H1 (cell line): ENCODE results near the gene HOXB3. TPM values are rescaled to one million over a fixed set of nuclear protein-coding genes. Genes with fewer than 3 reads are reported as not detected.

Experiments used
- CTCF ChIA-PET: fragments of 300-600 bp; sonication (Branson Sonifier 250); formaldehyde crosslinking; loops from one replicate; lab custom pipeline; 2021; ENCODE audit not compliant: partially characterized antibody; lab: Charles Lee
- POLR2A ChIA-PET: fragments of 300-600 bp; sonication (Branson Sonifier 250); formaldehyde crosslinking; loops from one replicate; lab custom pipeline; 2021; ENCODE audit warnings: inconsistent platforms; ENCODE audit not compliant: partially characterized antibody; lab: Charles Lee
- DNase-seq, 2 experiments: peaks; one replicate each; pipeline versions ENCODE4 v3.0.0 to v3.0.0-alpha.2; 2010 to 2022; ENCODE audit warnings: low spot score in 2 of 2, low read depth in 1 of 2, mixed read lengths in 1 of 2
- FAIRE-seq: peaks from 2 replicates; lab custom pipeline; 2011; peaks lifted over from hg19 to GRCh38; lab: Jason Lieb, UNC
- H2AFZ ChIP-seq: 2 replicates; pipeline ENCODE4 v1.8.1; 2012; ENCODE audit warnings: low read length, inconsistent platforms
- H2AK5ac ChIP-seq: 2 replicates; pipeline ENCODE4 v1.6.1; 2013; ENCODE audit warnings: low read depth, low read length
- H2BK120ac ChIP-seq: replicated peaks from 2 replicates; pipeline ENCODE3; 2013; ENCODE audit warnings: low read depth, low read length, inconsistent platforms
- H2BK12ac ChIP-seq: 2 replicates; pipeline ENCODE4 v1.6.1; 2013; ENCODE audit warnings: low read depth, low read length
- H2BK15ac ChIP-seq: 2 replicates; pipeline ENCODE4 v1.6.1; 2013; ENCODE audit warnings: low read length
- H2BK20ac ChIP-seq: 2 replicates; pipeline ENCODE4 v1.6.1; 2013; ENCODE audit warnings: low read length
- H2BK5ac ChIP-seq: 2 replicates; pipeline ENCODE4 v1.6.1; 2013; ENCODE audit warnings: low read depth, low read length
- H3K14ac ChIP-seq: 2 replicates; pipeline ENCODE4 v1.6.1; 2013; ENCODE audit warnings: inconsistent platforms; ENCODE audit not compliant: insufficient read length
- H3K18ac ChIP-seq: 2 replicates; pipeline ENCODE4 v1.6.1; 2013; ENCODE audit warnings: low read length; ENCODE audit errors: extremely low read depth
- H3K23ac ChIP-seq: 2 replicates; pipeline ENCODE4 v1.6.1; 2013; ENCODE audit warnings: inconsistent platforms; ENCODE audit not compliant: insufficient read length
- H3K23me2 ChIP-seq: 2 replicates; pipeline ENCODE4 v1.6.1; 2013; ENCODE audit warnings: low read depth, low read length
- H3K27ac ChIP-seq: 2 replicates; pipeline ENCODE4 v1.6.1; 2011; ENCODE audit warnings: low read depth, low read length, inconsistent platforms
- H3K27me3 ChIP-seq, 4 experiments: replicated peaks in 1 of 4; 1 replicate in 1 of 4; 2 replicates in 3 of 4; pipeline versions ENCODE4 v1.6.1 to v1.8.1; 2011 to 2013; ENCODE audit warnings: low read length in 3 of 4, mild to moderate bottlenecking in 3 of 4, inconsistent platforms in 2 of 4, mixed read lengths in 2 of 4, moderate library complexity in 1 of 4; ENCODE audit not compliant: control insufficient read depth in 3 of 4, insufficient read depth in 3 of 4; ENCODE audit errors: extremely low read depth in 1 of 4
- H3K36me3 ChIP-seq, 4 experiments: 2 replicates each; pipeline versions ENCODE4 v1.6.1 to v1.8.1; 2011 to 2013; ENCODE audit warnings: mild to moderate bottlenecking in 4 of 4, low read length in 3 of 4, moderate library complexity in 2 of 4, control low read depth in 1 of 4, inconsistent platforms in 1 of 4; ENCODE audit not compliant: insufficient read depth in 4 of 4, control insufficient read depth in 2 of 4
- H3K4ac ChIP-seq: replicated peaks from 2 replicates; pipeline ENCODE3; 2013; ENCODE audit warnings: low read length, low read depth, mixed read lengths, inconsistent platforms; ENCODE audit not compliant: insufficient read length
- H3K4me1 ChIP-seq, 4 experiments: replicated peaks in 1 of 4; 1 replicate in 1 of 4; 2 replicates in 3 of 4; pipeline versions ENCODE4 v1.6.1 to v1.8.1; 2011 to 2013; ENCODE audit warnings: low read length in 3 of 4, inconsistent platforms in 2 of 4, mixed read lengths in 1 of 4; ENCODE audit not compliant: insufficient read depth in 4 of 4, control insufficient read depth in 3 of 4
- H3K4me2 ChIP-seq, 2 experiments: 2 replicates each; pipeline versions ENCODE4 v1.6.1 to v1.8.1; 2011 to 2013; ENCODE audit warnings: low read depth in 2 of 2, low read length in 2 of 2, control low read depth in 1 of 2, inconsistent platforms in 1 of 2, mild to moderate bottlenecking in 1 of 2; ENCODE audit not compliant: insufficient read depth in 1 of 2
- H3K4me3 ChIP-seq, 4 experiments: fragments of 200-600, 300-600 bp in 1 of 4; sonication (generic), shearing (Covaris generic), sonication (Bioruptor Twin) in 1 of 4; 2 replicates each; pipeline versions ENCODE4 v1.5.1 to v1.8.1; 2011 to 2016; ENCODE audit warnings: low read length in 4 of 4, low read depth in 3 of 4, control low read depth in 2 of 4, inconsistent platforms in 2 of 4, mild to moderate bottlenecking in 2 of 4, mixed read lengths in 1 of 4, moderate library complexity in 1 of 4; ENCODE audit not compliant: insufficient read depth in 2 of 4; ENCODE audit errors: extremely low read depth in 1 of 4
- H3K56ac ChIP-seq: replicated peaks from 2 replicates; pipeline ENCODE3; 2013; ENCODE audit warnings: low read depth, mild to moderate bottlenecking, mixed read lengths, low read length, inconsistent platforms; ENCODE audit not compliant: insufficient read length
- H3K79me1 ChIP-seq: 2 replicates; pipeline ENCODE4 v1.6.1; 2013; ENCODE audit warnings: low read depth, low read length, control low read depth
- H3K79me2 ChIP-seq, 2 experiments: 2 replicates each; pipeline versions ENCODE4 v1.6.1 to v1.8.1; 2012 to 2013; ENCODE audit warnings: low read length in 2 of 2, mild to moderate bottlenecking in 2 of 2, inconsistent platforms in 1 of 2; ENCODE audit not compliant: insufficient read depth in 2 of 2, control insufficient read depth in 1 of 2
- H3K9ac ChIP-seq, 4 experiments: replicated peaks in 1 of 4; 1 replicate in 1 of 4; 2 replicates in 3 of 4; pipeline versions ENCODE4 v1.6.1 to v1.8.1; 2011 to 2013; ENCODE audit warnings: low read depth in 3 of 4, low read length in 3 of 4, control low read depth in 2 of 4, mild to moderate bottlenecking in 2 of 4, moderate library complexity in 2 of 4, inconsistent platforms in 1 of 4; ENCODE audit errors: extremely low read depth in 1 of 4
- H3K9me3 ChIP-seq, 2 experiments: 2 replicates each; pipeline versions ENCODE4 v1.6.1 to v1.8.1; 2012 to 2013; ENCODE audit warnings: mild to moderate bottlenecking in 2 of 2, moderate library complexity in 2 of 2, control low read depth in 1 of 2, inconsistent platforms in 1 of 2, low read depth in 1 of 2, low read length in 1 of 2, mixed read lengths in 1 of 2; ENCODE audit not compliant: insufficient read depth in 2 of 2
- H4K20me1 ChIP-seq, 2 experiments: replicated peaks in 1 of 2; 2 replicates each; pipeline versions ENCODE3 to v1.8.1; 2011 to 2013; ENCODE audit warnings: inconsistent platforms in 2 of 2, low read length in 2 of 2, mild to moderate bottlenecking in 1 of 2; ENCODE audit not compliant: insufficient read depth in 2 of 2, control insufficient read depth in 1 of 2
- H4K5ac ChIP-seq: 2 replicates; pipeline ENCODE4 v1.6.1; 2013; ENCODE audit warnings: low read length, low read depth, mixed read lengths, inconsistent platforms; ENCODE audit not compliant: insufficient read length
- H4K8ac ChIP-seq: 2 replicates; pipeline ENCODE4 v1.8.0; 2013; ENCODE audit warnings: mild to moderate bottlenecking, moderate library complexity, low read length, inconsistent platforms; ENCODE audit not compliant: insufficient read depth; ENCODE audit errors: extremely low read depth
- H4K91ac ChIP-seq: replicated peaks from 2 replicates; pipeline ENCODE3; 2013; ENCODE audit warnings: low read length, mixed read lengths, inconsistent platforms; ENCODE audit not compliant: insufficient read length
- BACH1 ChIP-seq: IDR thresholded peaks from 2 replicates; pipeline ENCODE4 v1.6.1; 2012; ENCODE audit warnings: low read length, improper control_type of control experiment
- CBX8 ChIP-seq: fragments of 300-800, 300-1000 bp; sonication (generic); IDR thresholded peaks from 2 replicates; pipeline ENCODE4 v1.7.1; 2016; ENCODE audit warnings: low read depth, low read length, borderline replicate concordance
- EGR1 ChIP-seq: IDR thresholded peaks from 2 replicates; pipeline ENCODE4 v1.6.1; 2011; ENCODE audit warnings: low read depth, low read length, borderline replicate concordance
- EZH2 ChIP-seq: fragments of 200-600 bp; sonication (generic); IDR thresholded peaks from 2 replicates; pipeline ENCODE4 v1.7.1; 2012; ENCODE audit warnings: low read depth, mild to moderate bottlenecking, moderate library complexity, low read length, inconsistent platforms; ENCODE audit not compliant: severe bottlenecking
- KDM5A ChIP-seq: fragments of 200-600 bp; IDR thresholded peaks from 2 replicates; pipeline ENCODE4 v1.7.1; 2012; ENCODE audit warnings: mild to moderate bottlenecking, low read length, inconsistent platforms, mixed read lengths
- RNF2 ChIP-seq: fragments of 200-900, 300-1000 bp; sonication (generic); IDR thresholded peaks from 2 replicates; pipeline ENCODE4 v1.7.1; 2016; ENCODE audit warnings: borderline replicate concordance, low read depth, mild to moderate bottlenecking, antibody characterized with exemption, low read length; ENCODE audit not compliant: poor library complexity, severe bottlenecking; ENCODE audit errors: missing control alignments
- SAP30 ChIP-seq: fragments of 300-600 bp; sonication (generic); IDR thresholded peaks from 2 replicates; pipeline ENCODE4 v1.7.1; 2012; ENCODE audit warnings: low read length, moderate library complexity, mild to moderate bottlenecking, inconsistent platforms; ENCODE audit not compliant: insufficient read depth, insufficient replicate concordance
- SUZ12 ChIP-seq: fragments of 200-600 bp; sonication (generic); IDR thresholded peaks from 2 replicates; pipeline ENCODE4 v1.6.1; 2012; ENCODE audit warnings: mild to moderate bottlenecking, inconsistent platforms, low read length, moderate library complexity, mixed read lengths
- WGBS, 2 experiments: shearing (Covaris generic) in 1 of 2; methylation state at CpG; one replicate each; pipeline versions ENCODE4 v1.1.6 to v1.1.7; 2013 to 2015; ENCODE audit warnings: low lambda C conversion rate in 2 of 2, mixed read lengths in 2 of 2, inconsistent platforms in 1 of 2, low coverage in 1 of 2, missing lambda C conversion rate in 1 of 2; ENCODE audit not compliant: insufficient replicate concordance in 2 of 2, insufficient coverage in 1 of 2, insufficient read length in 1 of 2; ENCODE audit errors: extremely low coverage in 1 of 2, missing lambda C conversion rate in 1 of 2; 5-methylcytosine and 5-hydroxymethylcytosine counted together
- polyA plus RNA-seq, 7 experiments: library from polyadenylated mRNA; depleted of rRNA in 3 of 7; stranded (reverse) in 5 of 7; unstranded in 2 of 7; fragments of >200 nt in 5 of 7; fragments of 200-250 nt in 2 of 7; gene quantifications; 1 replicate in 5 of 7; 2 replicates in 1 of 7; 4 replicates in 1 of 7; pipeline versions ENCODE4 v1.2.1 to v1.2.3, GENCODE V29; 2011 to 2013; ENCODE audit warnings: missing spikeins in 2 of 7, mixed read lengths in 2 of 7
- total RNA-seq: library from RNA; stranded (reverse); fragmentation: NEBNext Ultra II Directional; extraction: Animal tissue kit (Norgen Biotek cat#: 25700); gene quantifications from 2 replicates; pipeline ENCODE4 v1.2.1, GENCODE V29; 2021
- TF ChIP-seq, protein P1 (sequence below): IDR thresholded peaks from 2 replicates; pipeline ENCODE4 v1.6.1; 2012; ENCODE audit warnings: inconsistent platforms

Gene HOXB3
- total and polyA plus RNA-seq, 2 of the 8 experiments (the other 6 are each of a cell fraction or from before 2014, with no cell fraction given), result not detected

DNA sequence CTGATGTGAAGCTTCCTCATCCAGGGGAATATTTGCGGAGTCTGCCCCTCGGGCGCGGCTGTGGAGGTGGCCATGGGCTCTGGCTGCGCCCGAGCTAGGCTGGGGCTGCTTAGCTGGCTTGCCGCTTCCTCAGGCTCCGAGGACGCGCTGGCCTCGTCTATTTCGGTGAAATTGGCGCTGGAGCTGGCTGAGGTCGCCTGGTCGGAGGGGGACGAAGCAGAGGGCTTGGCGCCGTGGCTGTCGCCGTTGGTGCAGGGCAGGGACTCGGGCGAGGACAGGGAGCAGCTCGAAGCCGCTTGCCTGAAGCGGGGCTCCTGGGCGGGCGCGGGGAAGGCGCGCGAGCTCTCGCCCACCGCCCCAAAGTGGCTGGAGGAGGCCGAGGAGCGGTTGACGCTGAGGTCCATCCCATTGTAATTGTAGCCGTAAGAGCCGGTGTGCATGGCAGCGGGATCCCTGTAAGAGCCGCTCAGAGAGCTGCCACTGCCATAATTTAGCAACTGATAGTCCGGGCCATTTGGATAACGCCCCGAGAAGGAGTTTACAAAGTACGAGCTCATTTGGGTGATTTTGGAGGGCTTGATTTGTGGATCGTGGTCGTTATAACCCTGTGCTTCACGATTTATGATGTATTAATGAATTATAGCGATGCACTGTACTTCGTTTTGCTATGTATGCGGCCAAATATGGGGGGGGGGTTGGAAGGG is 3.2 kb upstream of the HOXB3 start, which contains the start of gene HOXB5:
Gene HOXB5 (minus strand): TSS at position 654 of the 704 bp plus-strand sequence. CDS start 97 bp downstream, at position 557.
- peak within 1 kb of the TSS in 1 of 2 experiments; percentile 47; a peak in 3 of 4 replicates for H3K4me2 ChIP-seq
- peak within 1 kb of the TSS; percentile 48; the same call in 1 of the 2 replicates for H3K18ac ChIP-seq
- no peak within 1 kb of the TSS; the same call in 1 of the 2 replicates for H2BK12ac ChIP-seq
- WGBS, 2 experiments, result 11% methylated on average over 48 of the region's 50 CpGs; no CpG with 5 or more reads in 1 of the 2 experiments
- no peak within 1 kb of the TSS for H3K56ac ChIP-seq
- no peak within 1 kb of the TSS for H3K4ac ChIP-seq
- H3K27me3 ChIP-seq, result peaks cover 96 to 100% (median 99%) of the 10 kb centered on the region in 4 experiments
- H3K23ac ChIP-seq, result no peak within 1 kb of the TSS
- no peaks in the 10 kb centered on the region for H3K79me2 ChIP-seq
- H3K9me3 ChIP-seq, result no peaks in the 10 kb centered on the region; a peak in 1 of 4 replicates
- 0 out of 8 replicates have a peak within 1 kb of the TSS, but pooled peaks of 1 of the 4 experiments have one; percentile 15 for H3K4me3 ChIP-seq
- TF ChIP-seq EGR1 (no peak), SAP30 (no peak), CBX8 (peak; percentile 82; the same call in 1 of the 2 replicates), BACH1 (no peak), EZH2 (peak; percentile 80), KDM5A (no peak), SUZ12 (peak; percentile 86), RNF2 (peak; percentile 83)
- TF ChIP-seq, protein P1, sequence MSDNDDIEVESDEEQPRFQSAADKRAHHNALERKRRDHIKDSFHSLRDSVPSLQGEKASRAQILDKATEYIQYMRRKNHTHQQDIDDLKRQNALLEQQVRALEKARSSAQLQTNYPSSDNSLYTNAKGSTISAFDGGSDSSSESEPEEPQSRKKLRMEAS, result peak; percentile 21; the same call in 1 of the 2 replicates
- peaks cover 0 to 12% (median 4%) of the 10 kb centered on the region in 4 experiments; a peak in 5 of 7 replicates for H3K4me1 ChIP-seq
- DNase-seq (no peak), FAIRE-seq (no peak)
- CTCF ChIA-PET, result interaction anchor here (0.6 to 7.0 kb wide), 51 partner anchors 20 to 434 kb away, joined by 3 to 53 read pairs (median 4); partner anchors contain the start of genes HOXB1 and HOXB9
- no peak within 1 kb of the TSS for H2BK5ac ChIP-seq
- no peak within 1 kb of the TSS for H2BK15ac ChIP-seq
- H3K23me2 ChIP-seq, result no peaks in the 10 kb centered on the region; the same call in 1 of the 2 replicates
- no peak within 1 kb of the TSS for H2BK120ac ChIP-seq
- H3K14ac ChIP-seq, result no peak within 1 kb of the TSS
- POLR2A ChIA-PET, result interaction anchor here (1.3 kb wide), 1 partner anchor 260 kb away, joined by 3 read pairs; no protein-coding TSS in a partner anchor
- peaks cover 32 to 40% of the 10 kb centered on the region in 2 experiments for H4K20me1 ChIP-seq
- peaks cover 0 to 3% (median 0%) of the 10 kb centered on the region in 4 experiments; a peak in 1 of 8 replicates for H3K36me3 ChIP-seq
- no peak within 1 kb of the TSS for H4K5ac ChIP-seq
- H2AFZ ChIP-seq, result no peak within 1 kb of the TSS
- no peak within 1 kb of the TSS for H2AK5ac ChIP-seq
- no peaks in the 10 kb centered on the region for H3K79me1 ChIP-seq
- H4K91ac ChIP-seq, result no peak within 1 kb of the TSS
- H3K9ac ChIP-seq, result no peak within 1 kb of the TSS
- H3K27ac ChIP-seq, result no peak within 1 kb of the TSS
- no peak within 1 kb of the TSS for H2BK20ac ChIP-seq
- H4K8ac ChIP-seq, result no peak within 1 kb of the TSS
